Measurements from ENCODE around the gene SDK2. TPM values are rescaled to one million over a fixed set of nuclear protein-coding genes. Genes with fewer than 3 reads are reported as not detected.
A peak's percentile ranks its signal among the peaks of the same experiment; 100 is the strongest.

Gene SDK2
- total RNA-seq, 1 donor from 2014 or later, result 31.8 TPM

DNA sequence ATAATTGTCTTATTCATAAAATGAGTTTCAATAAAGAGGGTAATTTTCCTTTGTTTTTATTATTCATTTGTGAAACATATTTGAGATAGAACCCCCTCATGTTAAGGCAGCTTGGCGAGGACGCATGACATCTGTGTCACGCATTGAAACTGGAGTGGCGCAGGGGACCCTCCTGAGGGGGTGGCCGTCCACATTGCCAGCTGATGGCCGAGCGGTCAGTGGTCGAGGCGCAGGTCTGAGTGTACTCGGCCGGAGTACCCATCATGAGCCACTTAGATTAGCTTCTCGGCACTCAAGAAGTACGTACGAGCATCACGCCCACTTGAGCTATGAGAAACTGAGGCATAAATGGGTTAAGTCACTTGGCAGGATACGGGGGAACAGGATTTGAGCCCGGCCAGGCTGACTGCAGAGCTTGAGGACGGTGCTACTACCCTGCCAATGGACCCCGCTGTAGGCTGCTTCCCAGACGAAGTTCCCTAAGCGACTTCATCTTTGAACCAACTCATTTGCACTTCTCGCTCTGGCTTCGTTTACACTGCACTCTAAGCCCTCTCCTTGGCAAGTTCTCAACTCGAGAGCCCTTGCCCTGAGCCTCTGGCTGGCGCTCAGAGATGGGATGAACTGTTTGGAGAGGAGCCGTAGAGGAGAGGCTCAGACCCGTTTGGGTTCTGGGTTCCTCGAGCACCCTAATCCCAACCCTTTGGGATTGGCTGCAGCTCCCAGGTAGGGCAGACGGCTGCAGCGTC lies 91.8 kb downstream of the SDK2 start:
- peak overlapping the region; percentile 33 for H3K27ac Mint-ChIP-seq
- H3K9me3 Mint-ChIP-seq, result peaks cover 6% of the 10 kb centered on the region
- H3K4me1 Mint-ChIP-seq, result peaks cover 23% of the 10 kb centered on the region
- no peaks in the 10 kb centered on the region for H3K36me3 Mint-ChIP-seq
- H3K27me3 Mint-ChIP-seq (ENCODE audit: low read depth), result no peaks in the 10 kb centered on the region
- DNase-seq (ENCODE audit: low spot score in 2 of 2, unreplicated experiment in 2 of 2), result no peak
- no peak for TF ChIP-seq CTCF (IDR thresholded peaks at IDR 0.05; ENCODE audit: unreplicated experiment)
- no peak overlapping the region for H3K4me3 Mint-ChIP-seq

GRCh38 chr17:73551759-73552158 lies 92.5 kb downstream of the SDK2 start:
- H3K27me3 Mint-ChIP-seq (ENCODE audit: low read depth), result no peaks in the 10 kb centered on the region
- H3K9me3 Mint-ChIP-seq, result peaks cover 6% of the 10 kb centered on the region
- no peaks in the 10 kb centered on the region for H3K36me3 Mint-ChIP-seq
- H3K27ac Mint-ChIP-seq, result no peak overlapping the region
- no peak for DNase-seq (ENCODE audit: low spot score in 2 of 2, unreplicated experiment in 2 of 2)
- no peak for TF ChIP-seq CTCF (IDR thresholded peaks at IDR 0.05; ENCODE audit: unreplicated experiment)
- H3K4me1 Mint-ChIP-seq, result peaks cover 27% of the 10 kb centered on the region
- peak overlapping the region; percentile 13 for H3K4me3 Mint-ChIP-seq

- H3K9me3 Mint-ChIP-seq, result peaks cover 6% of the 10 kb centered on the region
- no peak overlapping the region for H3K27ac Mint-ChIP-seq
- H3K4me1 Mint-ChIP-seq, result peaks cover 30% of the 10 kb centered on the region
- H3K4me3 Mint-ChIP-seq, result no peak overlapping the region
- TF ChIP-seq CTCF (IDR thresholded peaks at IDR 0.05; ENCODE audit: unreplicated experiment), result no peak
- no peaks in the 10 kb centered on the region for H3K36me3 Mint-ChIP-seq
- DNase-seq (ENCODE audit: low spot score in 2 of 2, unreplicated experiment in 2 of 2), result no peak
- H3K27me3 Mint-ChIP-seq (ENCODE audit: low read depth), result no peaks in the 10 kb centered on the region
These were observed 93.1 kb downstream of the SDK2 start for GRCh38 chr17:73551144-73551543.

- H3K9me3 Mint-ChIP-seq, result peaks cover 6% of the 10 kb centered on the region
- H3K4me3 Mint-ChIP-seq, result no peak overlapping the region
- TF ChIP-seq CTCF (IDR thresholded peaks at IDR 0.05; ENCODE audit: unreplicated experiment), result no peak
- H3K27ac Mint-ChIP-seq, result no peak overlapping the region
- no peaks in the 10 kb centered on the region for H3K27me3 Mint-ChIP-seq (ENCODE audit: low read depth)
- no peaks in the 10 kb centered on the region for H3K36me3 Mint-ChIP-seq
- no peak for DNase-seq (ENCODE audit: low spot score in 2 of 2, unreplicated experiment in 2 of 2)
- H3K4me1 Mint-ChIP-seq, result peaks cover 30% of the 10 kb centered on the region
These were observed 93.7 kb downstream of the SDK2 start for GRCh38 chr17:73550556-73550955.

GRCh38 chr17:73549841-73550430 lies 94.3 kb downstream of the SDK2 start:
- peaks cover 33% of the 10 kb centered on the region for H3K4me1 Mint-ChIP-seq
- H3K27me3 Mint-ChIP-seq (ENCODE audit: low read depth), result no peaks in the 10 kb centered on the region
- no peaks in the 10 kb centered on the region for H3K36me3 Mint-ChIP-seq
- H3K4me3 Mint-ChIP-seq, result no peak overlapping the region
- H3K27ac Mint-ChIP-seq, result no peak overlapping the region
- no peak for DNase-seq (ENCODE audit: low spot score in 2 of 2, unreplicated experiment in 2 of 2)
- H3K9me3 Mint-ChIP-seq, result peaks cover 6% of the 10 kb centered on the region
- no peak for TF ChIP-seq CTCF (IDR thresholded peaks at IDR 0.05; ENCODE audit: unreplicated experiment)

All from mesothelial cell of epicardium (in vitro differentiated cells).